GM12891 (cell line): ENCODE results near the gene ADAT1.

Experiments
- POLR2A ChIP-seq: IDR thresholded peaks from 2 replicates; pipeline ENCODE4 v1.6.1; 2011; ENCODE audit warnings: low read depth, low read length, control low read depth
- POLR2AphosphoS5 ChIP-seq: IDR thresholded peaks from 2 replicates; pipeline ENCODE4 v1.6.1; 2011; ENCODE audit warnings: low read depth, low read length, control low read depth
- POU2F2 ChIP-seq: IDR thresholded peaks from 2 replicates; pipeline ENCODE4 v1.6.1; 2011; ENCODE audit warnings: low read depth, mild to moderate bottlenecking, control low read depth, low read length, moderate library complexity
- TAF1 ChIP-seq: IDR thresholded peaks from 2 replicates; pipeline ENCODE4 v1.6.1; 2011; ENCODE audit warnings: low read depth, low read length, control low read depth

GRCh38 chr16:75593308-75593707 is 29.8 kb downstream of the ADAT1 start:
- no peak for TF ChIP-seq POU2F2
- TF ChIP-seq POLR2A = no peak
- no peak for TF ChIP-seq TAF1
- TF ChIP-seq POLR2AphosphoS5 = no peak
